Measurements from ENCODE around the gene ZMYND11. TPM values are rescaled to one million over a fixed set of nuclear protein-coding genes. Genes with fewer than 3 reads are reported as not detected.

Gene ZMYND11
- total RNA-seq, 4 donors from 2014 or later, result 55.6 to 95.1 (median 70.8) TPM

DNA sequence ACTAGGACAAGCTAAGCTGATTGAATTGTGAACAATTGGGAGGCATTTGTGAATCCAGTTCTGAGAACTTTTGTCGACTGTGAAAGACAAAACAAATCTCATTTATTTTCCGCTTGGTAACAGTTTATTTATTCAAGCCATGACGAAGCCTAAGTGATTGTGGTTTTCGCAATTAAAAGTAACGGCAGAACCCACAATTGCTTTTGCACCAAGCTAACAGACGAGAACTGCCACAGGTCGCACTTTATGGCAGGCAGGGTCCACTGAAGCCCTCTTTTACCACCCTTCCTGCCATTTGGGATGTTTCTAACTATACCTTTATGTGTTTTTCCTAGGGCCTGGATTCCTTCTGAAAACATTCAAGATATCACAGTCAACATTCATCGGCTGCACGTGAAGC is 111.2 kb downstream of the ZMYND11 start:
- TF ChIP-seq, protein P1, sequence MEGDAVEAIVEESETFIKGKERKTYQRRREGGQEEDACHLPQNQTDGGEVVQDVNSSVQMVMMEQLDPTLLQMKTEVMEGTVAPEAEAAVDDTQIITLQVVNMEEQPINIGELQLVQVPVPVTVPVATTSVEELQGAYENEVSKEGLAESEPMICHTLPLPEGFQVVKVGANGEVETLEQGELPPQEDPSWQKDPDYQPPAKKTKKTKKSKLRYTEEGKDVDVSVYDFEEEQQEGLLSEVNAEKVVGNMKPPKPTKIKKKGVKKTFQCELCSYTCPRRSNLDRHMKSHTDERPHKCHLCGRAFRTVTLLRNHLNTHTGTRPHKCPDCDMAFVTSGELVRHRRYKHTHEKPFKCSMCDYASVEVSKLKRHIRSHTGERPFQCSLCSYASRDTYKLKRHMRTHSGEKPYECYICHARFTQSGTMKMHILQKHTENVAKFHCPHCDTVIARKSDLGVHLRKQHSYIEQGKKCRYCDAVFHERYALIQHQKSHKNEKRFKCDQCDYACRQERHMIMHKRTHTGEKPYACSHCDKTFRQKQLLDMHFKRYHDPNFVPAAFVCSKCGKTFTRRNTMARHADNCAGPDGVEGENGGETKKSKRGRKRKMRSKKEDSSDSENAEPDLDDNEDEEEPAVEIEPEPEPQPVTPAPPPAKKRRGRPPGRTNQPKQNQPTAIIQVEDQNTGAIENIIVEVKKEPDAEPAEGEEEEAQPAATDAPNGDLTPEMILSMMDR (IDR thresholded peaks at IDR 0.05; ENCODE audit: low read depth), result no peak

DNA sequence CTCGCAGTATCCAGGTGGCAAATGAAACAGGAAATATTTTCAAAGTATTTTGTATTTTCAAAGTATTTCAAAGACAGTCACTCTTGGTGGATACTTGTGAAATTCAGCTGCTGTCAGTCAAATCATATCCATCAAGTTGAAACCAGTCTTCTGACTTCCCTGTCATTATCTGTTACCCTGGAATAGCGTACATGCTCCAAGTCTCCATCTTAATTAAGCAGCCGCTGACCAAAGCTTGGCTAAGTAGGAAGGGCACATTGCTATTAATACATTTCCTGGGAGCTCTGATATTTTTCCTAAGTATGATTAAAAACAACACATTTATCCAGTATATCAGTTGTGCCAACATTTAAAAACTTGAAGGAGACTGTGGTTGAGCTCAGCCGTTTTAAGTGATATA is 112.2 kb downstream of the ZMYND11 start:
- TF ChIP-seq, protein P1 (IDR thresholded peaks at IDR 0.05; ENCODE audit: low read depth), result no peak

DNA sequence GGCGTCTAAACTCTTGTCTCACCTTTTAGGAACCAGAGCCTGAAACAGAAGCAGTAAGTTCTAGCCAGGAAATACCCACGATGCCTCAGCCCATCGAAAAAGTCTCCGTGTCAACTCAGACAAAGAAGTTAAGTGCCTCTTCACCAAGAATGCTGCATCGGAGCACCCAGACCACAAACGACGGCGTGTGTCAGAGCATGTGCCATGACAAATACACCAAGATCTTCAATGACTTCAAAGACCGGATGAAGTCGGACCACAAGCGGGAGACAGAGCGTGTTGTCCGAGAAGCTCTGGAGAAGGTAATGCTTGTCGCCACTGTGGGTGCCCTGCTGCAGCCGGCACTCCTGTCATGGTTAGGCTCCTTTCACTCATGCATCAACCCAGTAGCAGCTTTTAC is 113.1 kb downstream of the ZMYND11 start:
- TF ChIP-seq, protein P1 (IDR thresholded peaks at IDR 0.05; ENCODE audit: low read depth), result no peak

DNA sequence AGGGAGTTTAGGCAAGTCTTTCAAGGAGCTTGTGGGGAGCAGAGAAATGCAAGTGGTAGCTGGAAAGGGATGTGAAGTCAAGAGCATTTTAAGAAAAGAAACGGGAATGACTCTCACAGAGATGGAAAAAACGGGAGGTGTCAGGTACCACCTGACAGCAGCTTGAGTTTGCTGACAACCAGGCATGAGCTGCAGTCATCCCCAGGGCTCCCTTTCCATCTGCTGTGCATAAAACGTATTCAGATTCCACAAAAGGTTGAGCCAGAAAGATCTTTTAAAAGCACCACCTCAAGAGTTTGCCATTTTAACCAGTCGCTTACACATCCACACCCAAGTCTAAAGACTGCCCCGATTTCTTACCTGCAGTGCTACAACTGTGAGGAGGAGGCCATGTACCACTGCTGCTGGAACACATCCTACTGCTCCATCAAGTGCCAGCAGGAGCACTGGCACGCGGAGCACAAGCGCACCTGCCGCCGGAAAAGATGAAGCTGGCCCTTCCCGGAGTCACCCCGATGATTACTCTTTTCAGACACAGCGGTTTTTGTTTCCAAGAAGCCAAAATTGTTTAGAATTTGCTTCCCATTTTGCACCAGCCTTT is 116.8 kb downstream of the ZMYND11 start:
- TF ChIP-seq, protein P1 (IDR thresholded peaks at IDR 0.05; ENCODE audit: low read depth), result no peak

DNA sequence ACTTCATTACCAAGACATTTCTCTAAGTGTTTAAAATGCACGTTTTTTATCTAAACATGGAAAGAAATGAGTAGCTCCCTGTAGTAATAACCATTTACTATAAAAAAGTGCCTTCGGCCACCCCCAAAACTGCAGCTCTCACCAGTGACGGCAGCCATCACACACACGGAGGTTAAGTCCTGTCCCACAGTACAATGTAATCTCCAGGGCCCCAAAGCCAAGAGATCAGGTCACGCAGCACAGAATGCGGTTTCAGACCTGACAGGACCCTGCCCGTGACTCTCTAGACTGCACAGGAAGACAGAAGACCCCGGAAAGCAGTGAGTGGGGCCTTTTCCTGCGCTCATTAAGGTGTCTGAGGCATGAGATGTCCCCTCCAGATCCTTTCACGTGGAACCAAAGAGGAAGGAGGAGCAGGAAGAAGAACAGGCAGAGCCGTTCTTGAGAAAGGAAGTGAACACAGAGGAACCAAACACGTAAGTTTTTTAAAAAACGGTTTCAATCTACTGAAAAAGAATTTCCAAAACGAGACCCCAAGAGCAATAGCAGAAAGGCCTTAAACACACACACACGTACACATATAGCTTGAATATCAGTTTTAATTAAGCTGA is 125.7 kb downstream of the ZMYND11 start:
- TF ChIP-seq, protein P1 (IDR thresholded peaks at IDR 0.05; ENCODE audit: low read depth), result no peak

DNA sequence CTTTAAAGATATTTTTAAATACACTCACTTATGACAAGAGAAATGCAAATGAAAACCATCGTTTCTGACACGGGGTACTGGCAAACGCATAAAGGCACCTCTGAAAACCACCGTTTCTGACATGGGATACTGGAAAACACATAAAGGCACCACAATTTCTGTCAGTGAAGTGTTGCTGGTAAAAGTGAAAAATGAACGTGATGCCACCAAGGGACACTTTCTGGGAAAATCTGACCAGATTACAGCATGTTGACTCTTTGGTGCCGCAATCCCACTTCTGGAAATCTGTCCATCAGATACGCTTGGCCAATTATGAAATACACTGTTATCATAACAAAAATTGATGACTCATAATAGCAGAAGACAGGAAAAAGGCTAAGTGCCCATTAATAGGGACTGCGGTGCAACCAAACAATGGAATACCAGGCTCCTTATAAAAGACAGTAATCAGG is 131.7 kb downstream of the ZMYND11 start:
- TF ChIP-seq, protein P1 (IDR thresholded peaks at IDR 0.05; ENCODE audit: low read depth), result no peak

DNA sequence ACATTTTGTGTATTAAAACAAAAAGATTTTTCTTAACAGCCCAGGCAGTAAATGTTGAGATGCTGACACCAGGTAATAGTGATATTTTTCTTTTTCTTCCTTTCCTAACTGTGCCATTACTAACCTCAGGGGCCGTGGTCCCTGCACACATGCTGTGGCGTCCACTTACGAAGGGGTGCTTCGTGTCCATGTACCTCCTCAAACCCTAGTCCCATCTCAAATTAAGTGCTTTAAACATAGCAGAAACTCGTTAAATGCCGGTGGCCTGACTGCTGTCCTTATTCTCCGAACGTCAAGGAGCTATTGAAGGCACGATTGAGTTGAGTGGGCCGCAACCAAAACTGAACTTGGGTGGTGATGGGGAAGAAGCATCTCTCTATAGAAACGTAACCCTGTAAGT is 132.4 kb downstream of the ZMYND11 start:
- TF ChIP-seq, protein P1 (IDR thresholded peaks at IDR 0.05; ENCODE audit: low read depth), result no peak
